OCI-LY7 (cell line): ENCODE measurements around the gene PHKG2. TPM values are rescaled to one million over a fixed set of nuclear protein-coding genes. Genes with fewer than 3 reads are reported as not detected.

Source experiments
- BruUV-seq: library from RNA; stranded (reverse); fragments of 400-500 nt; replicated peaks from 2 replicates; lab custom pipeline; 2021; lab: Mats Ljungman, UMichigan
- CTCF ChIA-PET: fragments of 300-600 bp; sonication (Branson Sonifier 250); formaldehyde crosslinking; loops from one replicate; lab custom pipeline; 2022; ENCODE audit warnings: antibody characterized with exemption; ENCODE audit not compliant: unreplicated experiment; lab: Charles Lee
- POLR2A ChIA-PET: fragments of 300-600 bp; sonication (Branson Sonifier 250); formaldehyde crosslinking; loops from one replicate; lab custom pipeline; 2022; ENCODE audit warnings: antibody characterized with exemption; lab: Charles Lee
- DNase-seq: peaks from one replicate; pipeline ENCODE4 v3.0.0-alpha.2; 2015; ENCODE audit warnings: low spot score
- H2AFZ ChIP-seq: fragments of 200-600 bp; sonication (generic), shearing (Covaris generic); 2 replicates; pipeline ENCODE4 v1.6.1; 2014; ENCODE audit warnings: mild to moderate bottlenecking, antibody characterized with exemption, low read length, moderate library complexity
- H3K27ac ChIP-seq: fragments of 200-600 bp; sonication (generic); 2 replicates; pipeline ENCODE4 v1.5.1; 2014; ENCODE audit warnings: mixed run types, low read depth, mild to moderate bottlenecking, moderate library complexity, low read length, inconsistent platforms; ENCODE audit not compliant: poor library complexity, severe bottlenecking
- H3K36me3 ChIP-seq: fragments of 200-600 bp; sonication (generic); 2 replicates; pipeline ENCODE4 v1.6.1; 2014; ENCODE audit warnings: mild to moderate bottlenecking, antibody characterized with exemption, low read length, moderate library complexity, mixed read lengths; ENCODE audit not compliant: insufficient read depth
- H3K4me1 ChIP-seq: fragments of 200-600 bp; sonication (generic); 2 replicates; pipeline ENCODE4 v1.5.1; 2014; ENCODE audit warnings: mild to moderate bottlenecking, low read length; ENCODE audit not compliant: insufficient read depth, poor library complexity, severe bottlenecking
- H3K4me2 ChIP-seq: fragments of 200-600 bp; sonication (generic); 2 replicates; pipeline ENCODE4 v1.6.1; 2014; ENCODE audit warnings: mild to moderate bottlenecking, low read length
- H3K4me3 ChIP-seq: fragments of 200-600 bp; sonication (generic); 2 replicates; pipeline ENCODE4 v1.5.1; 2014; ENCODE audit warnings: mild to moderate bottlenecking, low read depth, low read length; ENCODE audit not compliant: poor library complexity, severe bottlenecking
- H3K79me2 ChIP-seq: fragments of 200-600 bp; sonication (generic); 2 replicates; pipeline ENCODE4 v1.6.1; 2016; ENCODE audit warnings: low read depth, mild to moderate bottlenecking, low read length, moderate library complexity, mixed read lengths; ENCODE audit not compliant: insufficient read depth
- H3K9me2 ChIP-seq: fragments of 200-600 bp; sonication (generic); 2 replicates; pipeline ENCODE4 v1.6.1; 2016; ENCODE audit warnings: mild to moderate bottlenecking, low read length, mixed read lengths; ENCODE audit not compliant: insufficient read depth
- H3K9me3 ChIP-seq: fragments of 200-600 bp; sonication (generic); 2 replicates; pipeline ENCODE4 v1.6.1; 2014; ENCODE audit warnings: mild to moderate bottlenecking, mixed run types, low read length, mixed read lengths
- H4K20me1 ChIP-seq: fragments of 200-600 bp; sonication (generic); 2 replicates; pipeline ENCODE4 v1.6.1; 2014; ENCODE audit warnings: mild to moderate bottlenecking, antibody characterized with exemption, low read length, moderate library complexity, mixed read lengths; ENCODE audit not compliant: insufficient read depth
- EZH2phosphoT487 ChIP-seq: fragments of 200-600 bp; sonication (generic); IDR thresholded peaks from 2 replicates; pipeline ENCODE4 v1.6.1; 2018; ENCODE audit warnings: low read depth, borderline replicate concordance, mild to moderate bottlenecking, mixed run types, antibody characterized with exemption, low read length, moderate library complexity, mixed read lengths
- intact Hi-C: fragments of 100-400 bp; cut with micrococcal nuclease; formaldehyde crosslinking; loops from one replicate; pipeline ENCODE4 v1.10.0; 2022; ENCODE audit not compliant: unreplicated experiment
- total RNA-seq, 2 experiments: library from RNA; depleted of rRNA in 1 of 2; stranded (reverse); fragments of >200 nt in 1 of 2; shearing (Covaris generic) in 1 of 2; gene quantifications; 2 replicates each; pipeline ENCODE4 v1.2.3, GENCODE V29; 2014 to 2022
- TF ChIP-seq, protein P1 (sequence below): fragments of 200-600 bp; sonication (generic); conservative IDR thresholded peaks from 2 replicates; pipeline ENCODE4 v1.5.1; 2014; ENCODE audit warnings: mild to moderate bottlenecking, antibody characterized with exemption, low read length, moderate library complexity, mixed read lengths

PHKG2 gene
- total RNA-seq, 2 experiments from 2014 or later, result 40.5 to 41.9 TPM

DNA sequence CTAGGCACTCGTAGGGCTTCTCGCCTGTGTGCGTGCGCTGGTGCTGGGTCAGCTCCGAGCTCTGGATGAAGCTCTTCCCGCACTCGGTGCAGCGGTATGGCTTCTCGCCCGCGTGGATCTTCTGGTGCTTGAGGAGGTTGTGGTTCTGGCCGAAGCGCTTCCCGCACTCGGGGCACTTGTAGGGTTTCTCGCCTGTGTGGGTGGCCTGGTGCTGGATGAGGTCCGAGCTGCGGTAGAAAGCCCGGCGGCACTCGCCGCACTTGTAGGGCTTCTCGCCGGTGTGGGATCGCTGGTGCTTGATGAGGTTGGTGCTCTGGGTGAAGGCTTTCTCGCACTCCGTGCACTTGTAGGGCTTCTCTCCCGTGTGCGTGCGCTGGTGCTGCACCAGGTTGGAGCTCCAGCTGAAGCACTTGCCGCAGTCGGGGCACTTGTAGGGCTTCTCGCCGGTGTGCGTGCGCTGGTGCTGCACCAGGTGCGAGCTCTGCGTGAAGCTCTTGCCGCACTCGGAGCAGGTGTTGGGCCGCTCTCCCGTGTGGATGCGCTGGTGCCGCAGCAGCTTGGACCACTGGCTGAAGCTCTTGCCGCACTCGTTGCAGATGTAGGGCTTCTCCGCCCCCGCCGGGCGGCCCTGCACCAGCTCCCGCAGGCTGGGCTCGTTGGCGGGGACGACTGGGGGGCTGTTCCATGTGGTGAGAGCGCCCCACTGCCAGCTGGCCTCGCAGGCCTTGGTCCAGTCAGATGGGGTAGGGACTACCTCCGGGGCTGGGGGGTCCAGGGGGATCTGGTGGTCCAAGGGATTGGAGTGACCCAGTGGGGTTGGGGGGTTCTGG, 35.3 kb downstream of the PHKG2 start:
- TF ChIP-seq, protein P1, sequence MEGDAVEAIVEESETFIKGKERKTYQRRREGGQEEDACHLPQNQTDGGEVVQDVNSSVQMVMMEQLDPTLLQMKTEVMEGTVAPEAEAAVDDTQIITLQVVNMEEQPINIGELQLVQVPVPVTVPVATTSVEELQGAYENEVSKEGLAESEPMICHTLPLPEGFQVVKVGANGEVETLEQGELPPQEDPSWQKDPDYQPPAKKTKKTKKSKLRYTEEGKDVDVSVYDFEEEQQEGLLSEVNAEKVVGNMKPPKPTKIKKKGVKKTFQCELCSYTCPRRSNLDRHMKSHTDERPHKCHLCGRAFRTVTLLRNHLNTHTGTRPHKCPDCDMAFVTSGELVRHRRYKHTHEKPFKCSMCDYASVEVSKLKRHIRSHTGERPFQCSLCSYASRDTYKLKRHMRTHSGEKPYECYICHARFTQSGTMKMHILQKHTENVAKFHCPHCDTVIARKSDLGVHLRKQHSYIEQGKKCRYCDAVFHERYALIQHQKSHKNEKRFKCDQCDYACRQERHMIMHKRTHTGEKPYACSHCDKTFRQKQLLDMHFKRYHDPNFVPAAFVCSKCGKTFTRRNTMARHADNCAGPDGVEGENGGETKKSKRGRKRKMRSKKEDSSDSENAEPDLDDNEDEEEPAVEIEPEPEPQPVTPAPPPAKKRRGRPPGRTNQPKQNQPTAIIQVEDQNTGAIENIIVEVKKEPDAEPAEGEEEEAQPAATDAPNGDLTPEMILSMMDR, result no peak
- Histone ChIP-seq H3K9me2 (no peaks in the 10 kb centered on the region), H3K79me2 (no peaks in the 10 kb centered on the region), H4K20me1 (no peaks in the 10 kb centered on the region; the same call in 1 of the 2 replicates), H3K4me2 (no peak overlapping the region), H3K9me3 (no peaks in the 10 kb centered on the region), H3K27ac (no peak overlapping the region), H3K4me1 (peaks cover 10% of the 10 kb centered on the region), H3K36me3 (no peaks in the 10 kb centered on the region), H2AFZ (no peak overlapping the region), H3K4me3 (no peak overlapping the region)
- intact Hi-C loops, result no loop called here
- no peak for DNase-seq
- ChIA-PET CTCF (no interaction called here), POLR2A (interaction anchor here (1.9 kb wide), 1 partner anchor 10 kb away, joined by 4 read pairs; no protein-coding TSS in a partner anchor)
- BruUV-seq, result no TSS peak

DNA sequence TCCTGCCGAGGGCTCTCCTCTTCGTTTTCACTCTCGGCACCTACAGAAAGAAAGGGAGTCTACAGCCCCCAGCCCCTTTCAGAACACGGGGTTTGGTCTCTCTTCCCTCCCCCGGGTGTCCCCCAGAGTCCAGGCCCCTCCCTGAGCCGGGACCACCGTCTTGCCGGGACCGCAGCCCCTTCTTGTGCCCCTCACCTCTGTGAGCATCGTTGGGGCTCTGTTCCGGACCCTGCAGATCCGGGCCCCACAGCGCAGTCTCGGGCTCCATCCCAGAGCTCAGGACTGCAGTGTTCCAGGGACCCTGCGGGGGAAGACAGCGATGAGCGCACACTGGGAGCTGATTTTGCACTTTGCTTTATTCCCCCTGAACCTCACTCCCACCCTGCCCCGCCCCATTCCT, 36.0 kb downstream of the PHKG2 start:
- DNase-seq, result no peak
- no peak for TF ChIP-seq EZH2phosphoT487
- TF ChIP-seq, protein P1, result no peak
- no peaks in the 10 kb centered on the region for H3K36me3 ChIP-seq
- intact Hi-C loops, result no loop called here
- H3K79me2 ChIP-seq, result no peaks in the 10 kb centered on the region
- no peak overlapping the region for H3K4me3 ChIP-seq
- peaks cover 10% of the 10 kb centered on the region for H3K4me1 ChIP-seq
- H3K27ac ChIP-seq, result no peak overlapping the region
- no peak overlapping the region for H3K4me2 ChIP-seq
- no peaks in the 10 kb centered on the region; the same call in 1 of the 2 replicates for H4K20me1 ChIP-seq
- ChIA-PET CTCF (no interaction called here), POLR2A (no interaction called here)
- H2AFZ ChIP-seq, result no peak overlapping the region
- no TSS peak for BruUV-seq
- H3K9me3 ChIP-seq, result no peaks in the 10 kb centered on the region
- no peaks in the 10 kb centered on the region for H3K9me2 ChIP-seq
